NCI-H187 treated with DMSO at 0.1 percent for 48 hours (cell line): ENCODE results near the gene WFS1.

Experiments used
- DNase-seq: peaks from one replicate; lab custom pipeline; 2025; lab: John Stamatoyannopoulos, UW

Gene WFS1

DNA sequence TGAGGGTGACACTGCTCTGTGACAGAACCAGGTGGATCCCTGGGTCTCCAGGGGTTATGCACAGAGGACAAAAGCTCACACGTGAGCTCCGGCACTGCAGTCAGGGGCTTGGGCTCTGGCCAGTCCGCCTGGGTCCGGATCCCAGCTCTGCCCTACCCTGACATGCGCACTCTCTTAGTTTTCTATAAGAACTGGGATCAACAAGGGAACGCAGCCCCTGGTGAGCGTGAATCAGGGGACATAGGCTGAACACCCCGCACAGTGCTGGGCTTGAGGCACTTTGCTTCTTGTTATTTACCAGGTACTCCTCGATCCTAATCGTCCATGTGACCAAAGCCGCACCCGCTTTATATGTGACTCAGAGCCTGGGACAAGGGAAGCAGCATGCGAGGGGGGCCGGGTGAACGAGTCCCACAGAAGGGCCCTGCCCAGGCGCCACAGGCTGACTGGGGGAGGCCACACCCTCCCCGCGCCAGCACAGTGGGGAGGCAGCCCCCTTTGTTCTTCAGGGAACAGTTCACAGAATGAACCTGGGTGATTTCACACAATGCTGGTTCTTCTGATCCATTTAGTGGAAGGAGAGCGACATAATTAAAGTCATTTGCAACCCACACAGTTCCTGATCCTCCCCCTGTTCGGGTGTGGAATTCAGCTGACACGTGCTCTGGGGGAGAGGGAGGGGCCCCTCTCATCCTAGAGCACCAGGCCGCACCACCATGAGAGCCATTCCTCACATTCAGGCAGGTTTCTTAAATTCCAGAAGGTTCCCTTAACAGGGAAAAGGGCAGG lies 55.5 kb downstream of the WFS1 start:
- no peak for DNase-seq

DNA sequence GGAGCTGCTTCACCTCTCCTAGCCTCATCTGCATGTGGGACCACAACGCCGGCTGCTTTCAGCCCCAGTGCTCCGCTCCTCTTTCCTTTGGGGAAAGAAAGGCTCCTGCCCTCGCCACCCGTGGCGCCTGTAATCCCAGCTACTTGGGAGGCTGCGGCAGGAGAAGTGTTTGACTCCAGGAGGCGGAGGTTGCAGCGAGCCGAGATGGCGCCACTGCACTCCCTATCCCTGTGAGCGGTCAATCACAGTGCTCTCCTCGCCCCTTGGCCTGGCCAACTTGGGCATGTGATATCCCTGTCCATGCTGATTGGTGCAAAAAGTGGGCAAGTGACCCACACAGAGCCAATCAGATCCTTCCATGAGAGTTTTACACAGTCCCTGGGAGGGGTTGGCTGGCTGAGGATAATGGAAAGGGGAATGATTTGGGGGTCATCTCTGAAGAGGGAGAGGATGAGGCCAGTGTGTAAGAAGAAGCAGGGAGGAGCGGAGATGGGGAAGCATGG lies 56.2 kb downstream of the WFS1 start:
- DNase-seq, result no peak

DNA sequence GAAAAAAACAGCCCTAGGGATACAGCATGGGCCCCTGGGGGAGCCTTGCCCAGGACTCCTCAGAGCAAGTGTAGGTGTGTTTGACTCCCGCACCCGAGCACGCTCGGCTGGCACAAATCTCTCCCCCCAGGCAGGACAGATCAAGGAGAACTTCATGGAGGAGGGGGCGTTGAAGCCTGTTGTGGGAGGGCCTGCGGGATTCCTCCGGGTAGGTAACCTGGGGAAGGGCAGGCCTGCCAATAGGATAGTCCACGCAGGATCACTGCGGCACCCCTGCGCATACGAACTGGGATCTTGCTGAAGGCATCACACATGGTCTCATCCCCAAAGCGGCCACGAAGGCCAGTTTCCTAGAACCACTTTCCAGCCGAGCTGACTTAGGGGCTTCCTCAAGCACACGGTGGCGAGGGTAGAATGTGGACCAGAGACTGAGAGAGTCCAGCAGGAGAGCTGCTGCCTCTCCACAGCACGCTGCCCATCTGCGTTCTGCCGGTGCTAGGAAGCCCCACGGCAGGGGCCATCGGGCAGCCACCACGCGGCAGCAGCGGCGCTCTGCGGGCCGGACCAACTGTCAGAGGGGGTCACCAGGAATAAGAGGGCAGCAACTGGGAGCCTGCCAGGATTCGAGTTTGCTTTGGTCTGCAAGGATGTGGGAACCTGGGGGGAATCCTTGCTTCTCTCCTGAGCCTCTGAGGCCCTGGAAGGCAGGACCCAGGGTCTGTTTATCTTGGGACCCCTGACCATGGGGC lies 56.8 kb downstream of the WFS1 start:
- no peak for DNase-seq

DNA sequence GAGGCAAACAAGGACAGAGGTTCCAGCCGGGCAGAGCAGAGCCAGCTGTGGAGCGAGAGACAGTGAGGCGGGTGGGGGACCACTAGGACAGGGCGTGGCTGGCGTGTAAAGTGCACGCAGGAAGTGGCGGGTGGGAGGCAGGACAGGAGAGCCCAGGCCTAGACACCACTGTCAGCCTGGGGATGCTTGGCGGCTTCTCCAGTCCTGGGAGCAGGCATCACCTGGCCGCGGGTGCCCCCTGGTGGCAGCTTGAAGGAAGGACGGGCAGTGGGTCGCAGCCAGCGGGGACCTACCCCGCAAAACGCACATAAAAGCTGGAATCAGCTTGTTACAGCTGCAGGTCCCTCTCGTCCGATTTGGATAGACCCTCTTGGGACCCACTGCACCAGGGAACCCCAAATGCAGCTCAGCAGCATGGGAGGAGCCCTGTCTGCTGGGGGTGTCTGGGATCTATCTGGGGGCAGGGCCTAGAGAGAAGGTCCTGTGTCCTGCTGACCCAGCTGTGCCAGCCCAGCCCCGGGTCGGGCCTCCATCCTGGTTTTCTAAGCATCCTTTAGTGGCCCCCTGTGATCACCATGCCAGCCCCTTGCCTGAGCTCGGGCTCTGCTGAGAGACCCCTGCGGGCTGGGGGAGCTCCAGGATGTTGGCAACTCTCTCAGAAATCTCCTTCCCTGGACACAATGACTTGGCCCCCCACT lies 57.7 kb downstream of the WFS1 start:
- DNase-seq, result no peak

DNA sequence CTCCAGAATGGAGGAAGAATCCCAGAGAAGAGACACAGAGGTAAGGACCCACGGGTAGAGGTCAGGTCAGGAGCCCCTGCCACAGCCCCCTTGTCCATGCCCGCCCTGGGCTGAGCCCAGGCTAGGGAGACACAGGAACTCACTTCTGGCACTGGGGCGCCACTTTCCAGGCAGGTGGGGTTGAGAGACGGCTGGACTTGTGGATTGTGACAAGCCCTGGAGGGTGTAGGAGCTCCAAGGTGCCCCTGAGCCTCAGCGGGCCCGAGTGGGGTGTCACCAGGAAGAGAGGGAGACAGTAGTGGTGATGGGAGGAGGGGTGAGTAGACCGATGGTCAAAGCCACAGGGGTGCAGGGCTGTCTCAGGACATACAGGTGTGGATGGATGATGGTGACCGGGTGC lies 58.9 kb downstream of the WFS1 start:
- no peak for DNase-seq

DNA sequence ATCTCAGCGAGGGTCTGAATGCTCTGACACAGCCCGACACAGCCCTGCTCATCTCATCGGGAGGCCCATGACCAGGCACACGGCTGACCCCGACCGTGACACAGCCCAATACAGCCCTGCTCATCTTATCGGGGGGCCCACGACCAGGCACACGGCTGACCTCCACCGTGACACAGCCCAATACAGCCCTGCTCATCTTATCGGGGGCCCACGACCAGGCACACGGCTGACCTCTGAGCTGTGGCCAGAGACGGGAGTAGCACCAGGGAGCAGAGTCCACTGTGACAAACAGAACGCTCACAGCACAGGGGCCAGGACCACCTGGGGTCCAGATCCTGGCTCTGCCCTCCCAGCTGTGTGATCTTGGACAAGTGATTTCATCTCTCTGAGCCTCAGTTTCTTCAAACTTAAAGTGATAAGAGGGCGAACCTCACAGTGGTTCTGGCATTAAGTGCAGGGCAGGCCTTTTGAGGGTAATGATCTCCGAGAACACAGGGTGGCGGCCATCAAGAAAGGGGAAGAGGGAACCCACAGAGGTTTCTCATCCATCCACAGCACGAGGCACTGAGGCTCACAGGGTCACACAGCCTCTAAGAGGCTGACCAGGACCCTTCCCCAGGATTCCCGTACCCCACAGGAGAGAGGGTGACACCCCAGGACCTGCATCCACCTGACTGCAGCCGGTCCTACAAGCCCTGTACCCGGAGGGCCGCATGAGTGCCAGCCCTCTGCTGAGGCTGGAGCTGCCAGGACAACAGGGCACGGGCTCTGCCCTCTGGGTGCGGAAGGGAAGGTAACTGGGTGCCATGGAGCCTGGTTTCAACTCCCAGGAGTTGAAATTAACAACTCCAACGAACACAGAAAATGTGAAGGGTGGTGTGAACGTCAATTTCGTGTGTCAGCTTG lies 60.1 kb downstream of the WFS1 start:
- DNase-seq, result no peak

DNA sequence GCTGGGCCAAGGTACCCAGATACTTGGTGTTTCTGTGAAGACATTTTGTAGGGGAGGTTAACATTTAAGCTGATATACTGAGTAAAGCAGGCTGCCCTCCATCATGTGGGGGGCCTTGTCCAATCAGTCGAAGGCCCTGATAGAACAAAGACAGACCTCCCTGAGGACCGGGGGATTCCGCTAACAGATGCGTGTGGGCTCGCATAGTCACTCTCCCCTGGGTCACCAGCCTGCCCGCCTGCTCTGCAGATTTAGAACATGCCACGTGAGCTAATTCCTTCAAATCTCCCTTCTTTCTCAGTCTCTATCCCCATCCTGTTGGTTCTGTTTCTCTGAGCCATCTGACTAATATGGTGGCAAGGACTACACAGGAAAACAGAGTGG lies 60.7 kb downstream of the WFS1 start:
- DNase-seq, result no peak

DNA sequence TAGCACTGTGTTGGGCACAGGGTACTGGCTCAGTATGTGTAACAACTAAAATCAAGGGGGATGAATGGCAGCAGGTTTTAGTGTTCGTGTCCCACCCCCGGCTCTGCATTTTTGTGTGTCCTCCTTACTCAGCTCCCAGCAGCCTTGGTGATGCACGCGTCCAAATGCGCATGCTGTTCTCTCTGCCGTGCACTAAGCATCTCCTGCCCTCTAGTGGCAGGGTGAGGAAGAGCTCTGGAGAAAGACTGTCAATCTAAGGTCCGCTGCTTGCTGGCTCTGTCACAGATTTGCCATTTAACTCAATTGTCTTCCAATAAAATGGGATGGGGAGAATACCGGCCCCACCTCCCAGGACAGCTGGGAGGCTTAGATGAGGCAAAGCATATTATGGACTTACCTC lies 61.4 kb downstream of the WFS1 start:
- no peak for DNase-seq

DNA sequence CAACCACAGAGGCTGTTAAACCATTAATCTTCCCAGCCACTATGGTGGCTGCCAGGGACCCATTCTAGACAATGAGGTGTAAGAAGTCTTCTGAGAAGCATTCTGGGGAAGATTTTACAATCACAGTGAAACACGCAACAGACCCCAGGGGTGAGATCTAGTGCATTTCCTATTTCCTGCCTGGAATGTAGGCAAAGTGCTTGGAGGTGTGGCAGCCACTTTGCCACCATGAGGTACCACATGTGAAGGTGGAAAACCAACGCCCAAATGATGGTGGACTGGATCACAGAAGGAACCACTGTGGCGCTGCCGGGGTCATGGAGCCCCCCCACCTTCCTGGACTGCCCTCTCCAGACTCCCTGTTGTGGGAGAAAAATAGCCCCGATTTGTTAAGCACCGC lies 61.8 kb downstream of the WFS1 start:
- no peak for DNase-seq

DNA sequence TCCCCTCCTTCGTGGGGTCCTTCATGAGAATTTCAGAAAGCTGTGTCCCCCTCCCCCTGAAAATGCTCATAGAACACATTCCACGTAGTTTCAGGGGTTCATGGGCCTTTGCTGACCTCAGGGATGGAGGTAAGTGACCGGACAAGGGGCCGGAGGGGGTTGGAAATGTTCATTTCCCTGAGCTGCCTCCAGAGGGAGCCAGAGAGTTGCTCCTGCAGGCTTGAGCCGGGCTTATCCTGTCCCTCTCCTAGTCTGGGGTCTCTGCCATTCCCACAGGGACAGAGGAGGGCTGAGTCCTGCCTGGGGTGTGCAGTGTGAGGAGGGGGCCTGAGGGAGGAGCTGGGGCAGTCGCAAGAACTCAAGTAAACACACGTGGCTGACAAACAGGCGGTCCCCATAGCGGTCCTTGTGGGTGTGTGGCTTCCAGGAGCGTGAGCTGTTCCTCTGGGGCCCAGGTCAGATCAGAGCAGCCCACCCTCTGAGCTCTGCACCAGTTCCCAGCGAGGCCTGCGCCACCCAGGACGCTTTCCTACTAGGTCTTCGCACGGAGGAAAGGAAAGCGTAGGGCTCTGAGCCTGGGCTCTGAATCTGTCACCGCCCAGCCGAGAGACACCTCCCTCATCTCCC lies 62.5 kb downstream of the WFS1 start:
- no peak for DNase-seq

DNA sequence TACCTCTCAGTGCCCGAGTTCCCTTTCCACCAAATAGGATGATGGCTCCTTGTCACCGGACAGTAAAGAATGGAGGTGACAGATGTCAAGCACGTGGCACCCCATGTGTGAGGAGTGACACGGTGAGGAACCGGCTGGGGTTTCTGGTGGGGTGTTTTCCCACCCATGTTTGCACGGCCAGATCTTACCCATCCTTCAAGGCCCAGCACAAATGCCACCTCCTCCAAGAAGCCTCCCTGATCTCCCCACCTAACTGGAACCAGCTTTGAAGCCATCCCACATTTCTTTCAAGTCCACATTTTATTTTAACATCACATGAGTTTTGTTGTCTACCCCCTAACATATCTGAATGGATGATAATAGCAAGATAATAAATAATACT lies 63.0 kb downstream of the WFS1 start:
- DNase-seq, result no peak

DNA sequence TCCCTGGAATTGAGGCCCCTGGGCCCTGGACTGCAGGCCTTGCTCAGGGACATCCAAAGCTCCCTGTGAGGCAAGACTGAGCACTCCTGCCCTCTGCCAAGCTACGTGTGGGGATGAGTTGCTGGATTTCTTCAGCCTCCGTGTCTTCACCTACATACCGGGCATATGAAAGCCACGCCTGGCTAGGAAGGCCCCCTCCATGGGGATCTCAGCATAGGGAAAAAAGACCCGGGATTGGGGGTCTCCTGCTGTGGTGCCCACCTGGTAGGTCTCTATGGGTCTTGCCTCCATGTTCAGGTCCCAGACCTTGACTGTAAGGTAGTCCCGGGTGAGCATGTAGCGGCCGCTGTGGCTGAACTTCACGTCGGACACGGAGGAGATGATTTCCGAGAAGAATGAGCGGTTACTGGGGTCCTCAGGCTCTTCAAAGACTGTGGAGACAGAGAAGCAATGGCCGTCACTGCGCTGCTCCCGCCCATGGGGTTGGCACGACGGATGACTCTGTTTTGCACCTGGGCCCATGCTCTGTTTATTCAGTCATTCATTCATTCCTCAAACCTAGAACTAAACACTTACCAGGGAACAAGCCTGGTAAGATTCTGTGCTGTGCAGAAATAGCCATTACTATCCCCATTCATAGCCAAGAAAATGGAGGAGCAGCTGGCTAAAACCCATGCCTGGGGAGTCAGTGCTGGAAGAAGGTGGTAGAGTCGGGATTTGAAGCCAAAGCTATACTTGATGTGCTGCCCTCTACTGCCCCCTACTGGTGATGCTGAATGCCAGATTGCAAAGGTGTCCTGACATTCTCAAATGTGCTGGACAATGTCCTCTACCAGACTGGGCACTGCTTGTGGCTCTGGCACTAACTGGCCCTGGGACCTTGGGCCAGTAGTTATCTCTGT lies 63.9 kb downstream of the WFS1 start:
- no peak for DNase-seq

DNA sequence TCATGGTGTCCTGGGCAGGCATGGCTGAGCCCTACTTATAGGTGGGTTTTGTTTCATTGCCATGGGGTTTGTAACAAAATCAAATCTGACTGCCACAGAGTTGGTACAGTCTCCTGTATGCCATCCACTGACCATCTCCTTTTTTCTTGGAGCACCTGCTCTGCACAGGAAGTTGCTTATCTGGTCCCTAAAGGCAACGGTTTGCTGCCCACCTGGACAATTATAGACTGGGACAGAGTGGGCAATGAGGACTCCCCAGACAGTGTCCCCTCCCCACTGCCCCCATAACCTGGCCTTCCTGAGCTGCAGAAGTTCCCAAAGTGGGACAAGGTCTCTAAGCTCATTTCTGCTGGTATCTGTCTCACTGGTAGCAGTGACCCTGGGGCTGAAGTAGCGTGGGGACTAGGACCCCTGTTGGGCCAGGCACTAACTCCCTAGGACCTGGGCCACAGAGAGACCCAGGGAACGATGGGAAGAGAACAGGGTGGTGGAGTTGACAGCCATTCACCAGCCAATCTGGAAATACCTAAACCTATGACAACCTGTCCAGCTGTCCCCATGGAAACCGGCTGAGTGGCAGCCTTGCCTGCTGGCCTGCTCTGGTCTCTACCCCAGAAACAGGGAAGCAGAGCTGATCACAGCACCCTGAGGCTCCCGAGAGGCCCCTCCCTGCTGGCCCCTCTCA lies 64.7 kb downstream of the WFS1 start:
- DNase-seq, result no peak

DNA sequence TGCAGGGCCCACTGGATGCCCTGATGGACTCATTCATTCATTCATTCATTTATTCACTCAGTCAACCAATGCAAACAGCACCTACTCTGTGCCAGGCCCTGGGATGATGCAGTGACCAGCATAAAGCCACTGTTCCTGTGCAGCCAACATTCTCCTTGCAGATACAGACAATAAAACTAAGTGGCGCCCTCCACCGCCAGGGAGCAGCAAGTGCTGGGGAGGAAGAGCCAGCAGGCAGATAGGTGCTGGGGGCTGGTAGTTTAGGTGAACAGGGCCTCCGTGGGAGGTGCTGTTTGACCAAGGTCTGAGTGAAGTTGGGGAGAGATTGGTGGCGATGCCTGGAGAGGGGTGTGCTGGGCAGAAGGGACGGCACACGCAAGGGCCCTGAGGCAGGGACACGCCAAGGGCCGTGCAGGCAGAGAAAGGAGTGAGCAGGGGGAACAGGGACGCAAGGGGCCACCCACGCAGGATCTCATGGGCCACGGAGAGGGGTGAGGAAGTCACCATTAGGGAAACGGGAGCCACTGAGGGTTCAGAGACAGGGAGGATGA lies 65.5 kb downstream of the WFS1 start:
- no peak for DNase-seq

DNA sequence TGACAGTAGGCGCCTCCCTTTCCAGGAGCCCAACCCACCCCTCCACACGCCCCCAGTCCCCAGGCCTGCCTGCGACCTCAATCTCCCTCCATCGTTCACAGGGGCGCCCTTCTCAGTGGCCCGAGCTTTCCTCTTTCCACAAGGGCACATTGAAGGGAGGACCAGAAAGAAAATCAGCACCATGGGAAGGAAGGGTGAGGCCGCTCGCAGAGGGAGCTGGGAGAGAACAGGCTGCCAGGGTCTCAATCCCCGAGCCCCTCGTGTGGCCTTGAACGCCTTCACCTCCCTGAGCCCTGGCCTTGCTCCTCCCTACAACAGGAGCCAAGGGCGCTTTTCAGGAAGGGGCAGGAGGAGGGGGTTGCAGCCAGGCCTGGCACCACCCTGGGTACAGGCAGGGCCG lies 66.5 kb downstream of the WFS1 start:
- no peak for DNase-seq

DNA sequence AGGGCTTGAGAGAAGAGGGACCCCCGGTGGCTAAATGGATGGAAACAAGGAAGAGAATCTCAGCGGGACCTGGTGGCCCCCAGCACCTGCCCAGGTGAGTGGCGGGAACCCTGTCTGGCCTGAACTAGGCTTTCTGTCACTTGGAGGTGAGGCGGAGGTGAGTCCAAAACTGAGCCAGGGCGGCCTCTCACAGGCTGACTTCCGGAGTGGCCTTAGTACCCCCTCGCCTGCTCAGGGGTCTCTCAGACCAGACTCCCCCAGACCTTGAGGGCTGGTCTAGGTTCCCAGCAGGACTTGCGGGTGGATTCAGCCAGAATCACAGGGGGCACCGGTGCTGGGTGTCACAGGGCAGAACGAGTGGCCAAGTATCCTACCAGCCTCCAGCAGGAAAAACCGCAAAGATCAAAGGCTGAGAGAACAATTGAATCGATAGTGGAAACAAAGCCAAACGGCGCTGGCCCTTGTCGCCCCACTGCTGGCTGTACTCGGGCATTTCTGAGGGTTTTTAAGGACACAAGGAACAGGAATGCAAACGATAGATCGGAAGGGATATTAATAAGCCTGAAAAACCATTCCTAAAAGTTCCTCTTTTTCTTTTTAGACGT lies 67.8 kb downstream of the WFS1 start:
- no peak for DNase-seq

DNA sequence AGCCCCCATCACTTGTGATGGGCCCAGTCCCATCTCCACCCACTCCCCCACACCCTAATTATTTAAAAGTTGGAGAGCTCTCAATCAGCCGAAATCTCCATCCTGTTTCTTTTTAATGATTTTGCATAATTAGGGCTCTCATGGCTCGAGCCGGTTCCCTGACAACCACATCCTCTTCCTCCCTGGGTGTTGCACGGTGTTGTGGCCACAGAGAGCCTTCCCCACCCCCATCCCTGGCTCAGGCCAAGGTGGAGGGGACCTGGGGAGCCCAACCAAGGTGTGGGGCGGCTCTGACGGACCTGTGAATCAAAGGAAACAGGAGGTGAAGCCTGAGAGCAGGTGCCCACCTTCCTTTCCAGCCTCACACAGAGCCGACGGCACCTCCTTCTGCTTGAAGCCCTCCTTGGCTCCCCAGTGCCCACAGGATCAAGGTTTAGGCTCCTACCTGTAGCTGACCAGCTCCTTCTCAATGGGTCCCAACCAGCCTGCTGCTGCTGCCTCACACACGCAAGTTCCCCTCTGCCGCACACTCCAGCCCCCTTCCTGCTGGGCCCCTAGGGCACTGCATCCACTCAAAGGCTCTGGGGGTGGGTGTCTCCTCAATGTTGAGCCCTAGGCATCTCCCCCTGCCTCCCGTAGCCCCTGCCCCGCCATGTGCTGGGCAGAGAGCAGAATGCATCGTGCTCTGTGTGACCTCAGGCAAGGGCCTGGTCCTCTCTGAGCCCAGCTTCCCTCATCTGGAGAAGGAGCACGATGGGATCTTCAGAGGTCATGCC lies 68.7 kb downstream of the WFS1 start:
- no peak for DNase-seq
